ENCODE measurements around the gene IGFN1.

IGFN1 gene

GRCh38 chr1:201261771-201262547 is 71.3 kb downstream of the IGFN1 start:
- no peak for DNase-seq
- H3K27me3 ChIP-seq (replicated peaks; ENCODE audit: control insufficient read depth, insufficient read depth, low read length, poor library complexity, severe bottlenecking), result no peaks in the 10 kb centered on the region
- no peaks in the 10 kb centered on the region for H3K36me3 ChIP-seq (ENCODE audit: control insufficient read depth, insufficient read depth, low read length)
- no peaks in the 10 kb centered on the region for H3K9me3 ChIP-seq (ENCODE audit: control insufficient read depth, low read length)
- H3K4me3 ChIP-seq (ENCODE audit: insufficient read depth, low read depth, low read length, poor library complexity, severe bottlenecking), result no peak overlapping the region
- H3K27ac ChIP-seq (ENCODE audit: insufficient read depth, low read length, poor library complexity, severe bottlenecking), result no peak overlapping the region
- no peaks in the 10 kb centered on the region for H3K4me1 ChIP-seq (ENCODE audit: control insufficient read depth, insufficient read depth, low read length, poor library complexity, severe bottlenecking)

- H3K9me3 ChIP-seq (ENCODE audit: control insufficient read depth, low read length), result no peaks in the 10 kb centered on the region
- H3K4me1 ChIP-seq (ENCODE audit: control insufficient read depth, insufficient read depth, low read length, poor library complexity, severe bottlenecking), result no peaks in the 10 kb centered on the region
- H3K27me3 ChIP-seq (replicated peaks; ENCODE audit: control insufficient read depth, insufficient read depth, low read length, poor library complexity, severe bottlenecking), result no peaks in the 10 kb centered on the region
- DNase-seq, result no peak
- no peak overlapping the region for H3K27ac ChIP-seq (ENCODE audit: insufficient read depth, low read length, poor library complexity, severe bottlenecking)
- no peak overlapping the region for H3K4me3 ChIP-seq (ENCODE audit: insufficient read depth, low read depth, low read length, poor library complexity, severe bottlenecking)
- no peaks in the 10 kb centered on the region for H3K36me3 ChIP-seq (ENCODE audit: control insufficient read depth, insufficient read depth, low read length)
These were observed 72.5 kb downstream of the IGFN1 start for GRCh38 chr1:201262963-201263608.

GRCh38 chr1:201264072-201264471 is 73.4 kb downstream of the IGFN1 start:
- H3K4me1 ChIP-seq (ENCODE audit: control insufficient read depth, insufficient read depth, low read length, poor library complexity, severe bottlenecking), result no peaks in the 10 kb centered on the region
- no peaks in the 10 kb centered on the region for H3K27me3 ChIP-seq (replicated peaks; ENCODE audit: control insufficient read depth, insufficient read depth, low read length, poor library complexity, severe bottlenecking)
- no peaks in the 10 kb centered on the region for H3K36me3 ChIP-seq (ENCODE audit: control insufficient read depth, insufficient read depth, low read length)
- H3K4me3 ChIP-seq (ENCODE audit: insufficient read depth, low read depth, low read length, poor library complexity, severe bottlenecking), result no peak overlapping the region
- no peak overlapping the region for H3K27ac ChIP-seq (ENCODE audit: insufficient read depth, low read length, poor library complexity, severe bottlenecking)
- DNase-seq, result no peak
- H3K9me3 ChIP-seq (ENCODE audit: control insufficient read depth, low read length), result no peaks in the 10 kb centered on the region

GRCh38 chr1:201264554-201264953 is 73.9 kb downstream of the IGFN1 start:
- Histone ChIP-seq H3K27ac (ENCODE audit: insufficient read depth, low read length, poor library complexity, severe bottlenecking) (no peak overlapping the region), H3K4me3 (ENCODE audit: insufficient read depth, low read depth, low read length, poor library complexity, severe bottlenecking) (no peak overlapping the region), H3K4me1 (ENCODE audit: control insufficient read depth, insufficient read depth, low read length, poor library complexity, severe bottlenecking) (no peaks in the 10 kb centered on the region), H3K27me3 (replicated peaks; ENCODE audit: control insufficient read depth, insufficient read depth, low read length, poor library complexity, severe bottlenecking) (no peaks in the 10 kb centered on the region), H3K36me3 (ENCODE audit: control insufficient read depth, insufficient read depth, low read length) (no peaks in the 10 kb centered on the region), H3K9me3 (ENCODE audit: control insufficient read depth, low read length) (no peaks in the 10 kb centered on the region)
- no peak for DNase-seq

- Histone ChIP-seq H3K4me1 (ENCODE audit: control insufficient read depth, insufficient read depth, low read length, poor library complexity, severe bottlenecking) (no peaks in the 10 kb centered on the region), H3K36me3 (ENCODE audit: control insufficient read depth, insufficient read depth, low read length) (no peaks in the 10 kb centered on the region), H3K27me3 (replicated peaks; ENCODE audit: control insufficient read depth, insufficient read depth, low read length, poor library complexity, severe bottlenecking) (no peaks in the 10 kb centered on the region), H3K27ac (ENCODE audit: insufficient read depth, low read length, poor library complexity, severe bottlenecking) (no peak overlapping the region), H3K4me3 (ENCODE audit: insufficient read depth, low read depth, low read length, poor library complexity, severe bottlenecking) (no peak overlapping the region), H3K9me3 (ENCODE audit: control insufficient read depth, low read length) (no peaks in the 10 kb centered on the region)
- DNase-seq, result no peak
These were observed 75.1 kb downstream of the IGFN1 start for GRCh38 chr1:201265756-201266155.

- DNase-seq, result no peak
- H3K27ac ChIP-seq (ENCODE audit: insufficient read depth, low read length, poor library complexity, severe bottlenecking), result no peak overlapping the region
- no peaks in the 10 kb centered on the region for H3K27me3 ChIP-seq (replicated peaks; ENCODE audit: control insufficient read depth, insufficient read depth, low read length, poor library complexity, severe bottlenecking)
- no peaks in the 10 kb centered on the region for H3K36me3 ChIP-seq (ENCODE audit: control insufficient read depth, insufficient read depth, low read length)
- no peak overlapping the region for H3K4me3 ChIP-seq (ENCODE audit: insufficient read depth, low read depth, low read length, poor library complexity, severe bottlenecking)
- H3K4me1 ChIP-seq (ENCODE audit: control insufficient read depth, insufficient read depth, low read length, poor library complexity, severe bottlenecking), result no peaks in the 10 kb centered on the region
- H3K9me3 ChIP-seq (ENCODE audit: control insufficient read depth, low read length), result no peaks in the 10 kb centered on the region
These were observed 75.7 kb downstream of the IGFN1 start for GRCh38 chr1:201266276-201266675.

- no peaks in the 10 kb centered on the region for H3K27me3 ChIP-seq (replicated peaks; ENCODE audit: control insufficient read depth, insufficient read depth, low read length, poor library complexity, severe bottlenecking)
- no peaks in the 10 kb centered on the region for H3K9me3 ChIP-seq (ENCODE audit: control insufficient read depth, low read length)
- no peak for DNase-seq
- H3K27ac ChIP-seq (ENCODE audit: insufficient read depth, low read length, poor library complexity, severe bottlenecking), result no peak overlapping the region
- no peaks in the 10 kb centered on the region for H3K4me1 ChIP-seq (ENCODE audit: control insufficient read depth, insufficient read depth, low read length, poor library complexity, severe bottlenecking)
- H3K4me3 ChIP-seq (ENCODE audit: insufficient read depth, low read depth, low read length, poor library complexity, severe bottlenecking), result no peak overlapping the region
- H3K36me3 ChIP-seq (ENCODE audit: control insufficient read depth, insufficient read depth, low read length), result no peaks in the 10 kb centered on the region
These were observed 76.2 kb downstream of the IGFN1 start for GRCh38 chr1:201266774-201267173.

GRCh38 chr1:201267481-201268229 is 77.0 kb downstream of the IGFN1 start:
- Histone ChIP-seq H3K27me3 (replicated peaks; ENCODE audit: control insufficient read depth, insufficient read depth, low read length, poor library complexity, severe bottlenecking) (no peaks in the 10 kb centered on the region), H3K4me1 (ENCODE audit: control insufficient read depth, insufficient read depth, low read length, poor library complexity, severe bottlenecking) (no peaks in the 10 kb centered on the region), H3K27ac (ENCODE audit: insufficient read depth, low read length, poor library complexity, severe bottlenecking) (no peak overlapping the region), H3K9me3 (ENCODE audit: control insufficient read depth, low read length) (no peaks in the 10 kb centered on the region), H3K4me3 (ENCODE audit: insufficient read depth, low read depth, low read length, poor library complexity, severe bottlenecking) (no peak overlapping the region), H3K36me3 (ENCODE audit: control insufficient read depth, insufficient read depth, low read length) (no peaks in the 10 kb centered on the region)
- DNase-seq, result no peak

- Histone ChIP-seq H3K27ac (ENCODE audit: insufficient read depth, low read length, poor library complexity, severe bottlenecking) (no peak overlapping the region), H3K4me3 (ENCODE audit: insufficient read depth, low read depth, low read length, poor library complexity, severe bottlenecking) (no peak overlapping the region)
- no peak for DNase-seq
These were observed 78.1 kb downstream of the IGFN1 start for GRCh38 chr1:201268604-201269151.

GRCh38 chr1:201269281-201269680 is 78.7 kb downstream of the IGFN1 start:
- no peaks in the 10 kb centered on the region for H3K9me3 ChIP-seq (ENCODE audit: control insufficient read depth, low read length)
- H3K36me3 ChIP-seq (ENCODE audit: control insufficient read depth, insufficient read depth, low read length), result no peaks in the 10 kb centered on the region
- DNase-seq, result no peak
- H3K4me1 ChIP-seq (ENCODE audit: control insufficient read depth, insufficient read depth, low read length, poor library complexity, severe bottlenecking), result no peaks in the 10 kb centered on the region
- no peaks in the 10 kb centered on the region for H3K27me3 ChIP-seq (replicated peaks; ENCODE audit: control insufficient read depth, insufficient read depth, low read length, poor library complexity, severe bottlenecking)
- no peak overlapping the region for H3K27ac ChIP-seq (ENCODE audit: insufficient read depth, low read length, poor library complexity, severe bottlenecking)
- no peak overlapping the region for H3K4me3 ChIP-seq (ENCODE audit: insufficient read depth, low read depth, low read length, poor library complexity, severe bottlenecking)

More at GRCh38 chr1:201268604-201269151, 78.1 kb downstream of the IGFN1 start:
- Histone ChIP-seq H3K4me1 (ENCODE audit: control insufficient read depth, insufficient read depth, low read length, poor library complexity, severe bottlenecking) (no peaks in the 10 kb centered on the region), H3K27me3 (replicated peaks; ENCODE audit: control insufficient read depth, insufficient read depth, low read length, poor library complexity, severe bottlenecking) (no peaks in the 10 kb centered on the region), H3K36me3 (ENCODE audit: control insufficient read depth, insufficient read depth, low read length) (no peaks in the 10 kb centered on the region), H3K9me3 (ENCODE audit: control insufficient read depth, low read length) (no peaks in the 10 kb centered on the region)

All from effector memory CD4-positive, alpha-beta T cell (primary cell).